Breast epithelium (tissue), 3 donors: ENCODE measurements around the gene BRD9.

Experiments
- CTCF ChIP-seq, 3 donors: fragments of 450-650 bp; IDR thresholded peaks; one replicate each; pipeline ENCODE4 v1.5.1; 2016 to 2017; ENCODE audit warnings: antibody characterized with exemption in 3 of 3, mild to moderate bottlenecking in 3 of 3, moderate library complexity in 3 of 3
- POLR2AphosphoS5 ChIP-seq, 3 donors: sonication (generic); formaldehyde crosslinking; IDR thresholded peaks; one replicate each; pipeline ENCODE4 v1.6.1; 2017; ENCODE audit warnings: antibody characterized with exemption in 3 of 3

- TF ChIP-seq CTCF (IDR thresholded peaks at IDR 0.05) (no peak), POLR2AphosphoS5 (IDR thresholded peaks at IDR 0.05) (no peak)
Measured at GRCh38 chr5:868428-869135, 24.0 kb downstream of the BRD9 start.
